ENCODE measurements around the gene NDUFA3.
A peak's percentile ranks its signal among the peaks of the same experiment; 100 is the strongest.
"Not testable (repeated sequence)": the region's sequence is repeated elsewhere in the genome, so short reads cannot be mapped to it uniquely, and the experiment has no call there.

Gene NDUFA3

DNA sequence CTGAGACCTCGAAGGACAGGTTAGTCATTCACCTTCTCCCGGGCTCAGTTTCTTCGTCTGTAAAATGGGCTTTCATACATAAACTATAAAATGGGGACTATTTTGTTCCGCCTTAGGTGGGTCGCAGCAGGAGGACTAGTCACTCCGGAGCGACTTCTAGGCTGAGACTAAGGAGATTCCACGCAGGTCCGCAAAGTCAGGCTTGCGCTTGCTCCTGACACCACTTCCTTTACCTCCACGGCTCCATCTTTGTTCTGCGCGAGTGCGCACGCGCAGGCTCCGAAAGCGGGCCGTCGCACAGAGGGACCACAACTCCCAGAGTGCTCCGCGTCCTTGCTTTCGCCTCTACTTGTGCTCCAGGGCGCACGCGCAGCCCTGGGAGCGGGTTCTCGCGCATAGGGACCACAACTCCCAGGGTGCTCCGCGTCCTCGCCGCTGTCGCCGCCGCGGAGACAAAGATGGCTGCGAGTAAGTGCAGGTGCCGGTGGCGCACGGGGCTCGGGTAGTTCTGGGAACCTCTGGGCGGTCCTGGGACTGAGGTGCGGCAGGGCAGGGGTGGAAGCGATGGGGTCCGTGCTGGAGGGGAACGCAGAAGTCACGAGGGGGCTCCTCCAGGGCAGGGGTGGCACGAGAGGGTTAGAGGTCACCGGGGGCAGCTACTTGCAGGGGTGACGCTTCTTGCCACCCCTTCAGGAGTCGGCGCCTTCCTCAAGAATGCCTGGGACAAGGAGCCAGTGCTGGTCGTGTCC lies at the start of gene NDUFA3:
Gene NDUFA3 (plus strand): TSS at position 435 of the 749 bp plus-strand sequence. CDS start 24 bp downstream, at position 459.
- DNase-seq, result peak; percentile 98

DNA sequence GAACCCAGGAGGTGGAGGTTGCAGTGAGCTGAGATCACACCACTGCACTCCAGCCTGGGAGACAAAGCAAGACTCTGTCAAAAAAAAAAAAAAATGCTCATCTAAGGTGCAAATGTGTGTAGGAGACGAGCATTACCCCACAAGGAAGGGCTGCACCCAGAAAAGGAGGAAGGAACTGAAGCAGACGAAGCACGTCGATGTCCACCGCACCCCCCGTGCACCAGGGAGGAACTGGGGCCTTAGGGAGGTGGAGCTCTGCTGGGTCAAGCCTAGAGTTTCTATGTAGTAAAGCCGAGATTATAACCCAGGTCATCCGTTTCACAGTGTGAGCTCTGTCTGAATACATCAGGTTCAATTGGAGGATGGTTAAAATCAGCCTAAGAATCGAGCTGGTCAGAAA lies 40.0 kb upstream of the NDUFA3 start:
- no peak for DNase-seq

DNA sequence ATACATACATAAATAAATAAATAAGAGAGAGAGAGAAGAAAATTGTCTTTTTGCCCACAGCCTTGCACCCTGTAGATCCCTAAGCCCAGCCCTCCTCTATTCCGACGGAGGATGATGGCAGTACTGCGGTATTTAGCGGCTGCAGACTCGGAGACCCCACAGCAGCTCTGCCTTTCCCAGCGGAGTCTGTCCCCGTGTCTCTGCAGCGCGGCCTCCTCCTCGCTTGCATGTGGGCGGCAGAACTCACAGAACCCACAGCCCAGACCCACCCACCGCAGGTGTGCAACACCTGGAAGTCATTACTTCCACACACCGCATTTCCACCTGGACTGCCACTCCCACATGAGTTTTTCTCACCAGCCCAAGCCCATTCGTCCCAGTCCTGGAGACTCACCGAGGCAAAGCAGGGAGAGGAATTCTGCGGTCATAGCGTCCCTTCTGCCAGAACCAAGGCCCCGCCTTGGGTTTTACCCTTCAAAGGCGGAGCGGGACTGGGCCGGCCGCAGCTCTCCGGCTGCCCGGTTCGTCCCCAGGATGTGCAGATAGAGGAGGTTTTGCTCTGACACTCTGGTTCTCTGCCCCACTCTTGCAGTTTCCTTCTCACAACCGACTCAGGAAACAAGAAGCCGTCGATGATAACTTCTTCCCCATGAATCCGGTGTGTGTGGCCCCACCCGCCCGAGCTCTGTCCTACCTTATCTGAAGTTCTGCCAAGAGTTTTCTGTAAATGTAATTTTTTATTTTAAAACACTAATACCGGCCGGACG lies 39.1 kb upstream of the NDUFA3 start, which contains the start of gene VSTM1:
Gene VSTM1 (minus strand): TSS at position 548 of the 767 bp plus-strand sequence. CDS start 120 bp downstream, at position 428.
- no peak for DNase-seq

DNA sequence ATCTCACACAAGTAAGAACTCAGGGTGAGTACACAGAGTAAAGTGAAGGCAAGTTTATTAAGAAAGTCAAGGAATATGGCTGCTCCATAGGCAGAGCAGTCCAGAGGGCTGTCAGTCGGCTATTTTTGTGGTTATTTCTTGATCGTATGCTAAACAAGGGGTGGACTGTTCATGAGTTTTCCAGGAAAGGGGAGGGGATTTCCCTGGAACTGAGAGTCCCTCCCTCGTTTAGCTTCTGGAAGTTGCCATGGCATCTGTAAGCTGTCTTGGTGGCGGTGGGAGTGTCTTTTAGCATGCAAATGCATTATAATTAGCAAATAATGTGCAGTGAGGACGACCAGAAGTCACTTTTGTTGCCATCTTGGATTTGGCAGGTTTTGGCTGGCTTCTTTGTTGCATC lies 33.2 kb upstream of the NDUFA3 start:
- no peak for DNase-seq

DNA sequence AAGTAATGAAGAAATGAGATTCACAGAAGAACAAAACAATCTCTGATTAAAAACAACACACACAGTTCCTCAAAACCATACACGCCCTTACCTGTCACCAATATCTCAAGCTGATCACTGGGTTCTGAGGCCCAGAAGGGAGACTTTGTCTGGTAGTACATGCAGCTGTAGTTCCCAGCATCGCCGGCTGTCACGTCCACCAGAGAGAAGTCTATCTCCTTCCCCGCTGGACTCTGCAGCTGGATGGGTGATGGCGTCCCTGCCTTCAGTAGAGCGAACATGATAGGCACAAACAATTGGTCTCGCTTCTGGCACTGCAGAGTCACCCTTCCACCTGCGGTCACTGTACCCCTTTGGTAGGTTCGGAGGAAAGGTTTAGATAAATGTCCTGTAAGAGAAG lies 28.8 kb upstream of the NDUFA3 start:
- DNase-seq, result no peak

DNA sequence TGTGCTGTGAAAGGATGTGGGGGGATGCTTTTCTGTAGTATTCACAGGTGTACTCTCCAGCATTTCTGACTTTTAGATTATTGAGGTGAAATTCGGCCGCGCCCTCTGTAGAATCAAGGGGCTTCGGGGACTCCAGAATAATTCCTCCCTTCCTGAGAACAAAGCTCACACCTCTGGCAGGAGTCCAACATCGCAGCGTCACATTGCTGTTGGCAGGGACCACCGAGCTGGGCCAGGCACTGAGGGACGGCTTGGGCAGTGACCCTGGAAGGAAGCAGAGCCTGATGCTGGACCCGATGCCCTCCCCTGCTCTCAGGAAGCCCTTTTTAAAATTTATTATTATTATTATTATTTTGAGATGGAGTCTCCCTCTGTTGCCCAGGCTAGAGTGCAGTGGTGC lies 27.8 kb upstream of the NDUFA3 start:
- DNase-seq, result no peak

DNA sequence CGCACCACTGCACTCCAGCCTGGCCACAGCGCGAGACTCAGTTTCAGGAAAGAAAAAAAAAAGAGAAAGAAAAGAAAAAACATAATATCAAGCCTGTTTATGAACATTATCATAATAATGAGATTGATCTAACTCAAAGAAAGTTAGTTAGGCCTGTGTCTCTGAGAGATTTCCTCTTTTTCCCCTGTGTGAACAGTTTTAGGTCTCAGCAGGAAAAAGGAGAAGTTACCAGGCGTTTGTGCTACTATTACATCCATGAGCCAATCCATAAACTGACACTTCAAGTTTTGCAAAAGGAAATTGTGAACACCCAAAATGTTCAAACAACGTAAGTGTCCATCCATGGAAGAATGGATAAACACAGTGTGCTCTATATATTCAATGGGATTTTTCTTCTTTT lies 25.3 kb upstream of the NDUFA3 start:
- no peak for DNase-seq

DNA sequence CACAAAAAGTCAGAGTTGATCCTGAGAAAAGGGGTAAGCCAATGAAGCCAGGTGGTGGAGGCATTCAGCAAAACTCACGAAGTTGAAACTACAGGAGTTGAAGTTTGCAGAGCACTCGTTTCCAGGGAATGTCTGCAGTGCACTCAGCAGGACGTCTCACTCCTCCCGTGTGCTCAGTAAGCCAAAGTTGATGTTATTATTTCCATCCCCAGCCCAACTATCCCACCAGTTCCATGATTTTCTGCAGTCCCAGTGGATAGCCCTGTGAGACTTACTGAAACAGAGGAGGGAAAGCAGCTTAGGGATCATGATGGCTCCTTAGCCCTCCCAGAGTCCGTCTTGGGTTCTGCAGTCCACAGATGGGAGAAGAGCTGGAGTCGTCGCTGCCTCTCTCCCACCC lies 21.6 kb upstream of the NDUFA3 start, which contains the start of gene TARM1:
Gene TARM1 (minus strand): TSS at position 334 of the 400 bp plus-strand sequence. CDS start 25 bp downstream, at position 309.
- no peak for DNase-seq

DNA sequence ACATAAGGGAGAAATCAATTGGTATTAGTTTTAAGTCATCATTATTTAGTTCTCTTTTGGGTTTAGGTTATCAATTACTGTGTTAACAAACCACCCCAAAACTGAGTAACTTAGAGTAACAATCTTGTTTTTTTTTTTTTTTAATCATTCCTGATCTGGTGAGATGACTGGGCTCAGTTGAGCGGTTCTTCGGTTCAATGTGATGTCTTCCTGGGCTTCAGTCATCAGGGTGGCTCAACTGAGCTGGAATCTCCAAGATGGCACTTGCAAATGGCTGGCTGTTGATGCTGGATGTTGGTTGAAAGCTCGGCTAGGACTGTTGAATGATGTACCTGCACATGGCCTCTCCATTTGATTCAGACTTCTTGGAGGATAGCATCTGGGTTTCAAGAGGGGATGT lies 18.2 kb upstream of the NDUFA3 start:
- no peak for DNase-seq

DNA sequence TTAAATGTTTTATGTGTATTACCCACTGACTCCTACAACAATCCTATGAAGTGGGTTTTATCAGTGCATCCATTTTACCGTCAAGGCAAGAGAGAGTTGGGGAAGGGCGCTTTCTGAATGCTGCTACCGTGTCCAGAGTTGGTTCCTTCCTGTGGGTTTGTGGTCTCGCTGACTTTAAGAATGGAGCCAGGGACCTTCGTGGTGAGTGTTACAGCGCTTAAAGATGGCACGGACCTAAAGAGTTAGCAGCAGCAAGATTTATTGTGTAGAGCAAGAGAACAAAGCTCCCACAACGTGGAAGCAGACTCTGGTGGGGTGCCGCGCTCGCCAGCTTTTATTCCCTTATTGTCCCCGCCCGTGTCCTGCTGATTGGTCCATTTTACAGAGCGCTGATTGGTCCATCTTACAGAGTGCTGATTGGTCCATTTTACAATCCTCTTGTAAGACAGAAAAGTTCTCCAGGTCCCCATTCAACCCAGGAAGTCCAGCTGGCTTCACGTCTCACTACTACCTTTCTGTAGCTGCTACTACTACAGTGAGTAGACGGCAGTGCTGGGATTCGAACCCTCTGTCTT lies 8.1 kb upstream of the NDUFA3 start:
- DNase-seq, result no peak

DNA sequence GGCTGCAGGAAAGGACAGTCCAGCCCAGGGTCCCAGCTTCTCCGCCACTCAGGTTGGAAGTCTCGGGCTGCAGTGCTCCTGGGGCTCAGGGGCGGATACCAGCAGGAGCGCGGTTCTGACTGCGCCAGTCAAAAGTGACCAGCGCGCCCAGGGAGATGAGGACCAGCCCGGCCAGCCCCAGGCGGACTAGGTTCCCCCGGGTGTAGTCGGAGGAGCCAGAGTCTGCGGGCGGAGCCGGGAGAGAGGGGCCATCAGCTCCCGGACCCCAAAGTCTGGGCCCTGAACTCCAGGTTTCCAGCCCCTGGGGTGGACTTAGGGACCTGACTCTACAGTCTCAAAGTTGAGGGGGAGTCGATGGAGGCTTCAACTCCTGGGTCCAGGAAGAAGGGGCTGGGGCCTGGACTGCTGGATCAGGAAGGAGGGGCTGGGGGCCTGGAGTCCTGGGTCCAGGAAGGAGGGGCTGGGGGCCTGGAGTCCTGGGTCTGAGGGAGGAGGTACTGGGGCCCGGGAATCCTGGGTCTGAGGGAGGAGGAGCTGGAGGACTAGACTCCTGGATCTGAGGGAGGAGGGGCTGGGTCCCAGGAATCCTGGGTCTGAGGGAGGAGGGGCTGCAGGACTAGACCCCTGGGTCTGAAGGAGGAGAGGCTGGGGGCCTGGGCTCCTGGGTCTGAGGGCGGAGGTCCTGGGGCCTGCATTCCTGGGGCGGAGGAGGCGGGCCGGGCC lies 7.4 kb upstream of the NDUFA3 start:
- DNase-seq, result no peak

DNA sequence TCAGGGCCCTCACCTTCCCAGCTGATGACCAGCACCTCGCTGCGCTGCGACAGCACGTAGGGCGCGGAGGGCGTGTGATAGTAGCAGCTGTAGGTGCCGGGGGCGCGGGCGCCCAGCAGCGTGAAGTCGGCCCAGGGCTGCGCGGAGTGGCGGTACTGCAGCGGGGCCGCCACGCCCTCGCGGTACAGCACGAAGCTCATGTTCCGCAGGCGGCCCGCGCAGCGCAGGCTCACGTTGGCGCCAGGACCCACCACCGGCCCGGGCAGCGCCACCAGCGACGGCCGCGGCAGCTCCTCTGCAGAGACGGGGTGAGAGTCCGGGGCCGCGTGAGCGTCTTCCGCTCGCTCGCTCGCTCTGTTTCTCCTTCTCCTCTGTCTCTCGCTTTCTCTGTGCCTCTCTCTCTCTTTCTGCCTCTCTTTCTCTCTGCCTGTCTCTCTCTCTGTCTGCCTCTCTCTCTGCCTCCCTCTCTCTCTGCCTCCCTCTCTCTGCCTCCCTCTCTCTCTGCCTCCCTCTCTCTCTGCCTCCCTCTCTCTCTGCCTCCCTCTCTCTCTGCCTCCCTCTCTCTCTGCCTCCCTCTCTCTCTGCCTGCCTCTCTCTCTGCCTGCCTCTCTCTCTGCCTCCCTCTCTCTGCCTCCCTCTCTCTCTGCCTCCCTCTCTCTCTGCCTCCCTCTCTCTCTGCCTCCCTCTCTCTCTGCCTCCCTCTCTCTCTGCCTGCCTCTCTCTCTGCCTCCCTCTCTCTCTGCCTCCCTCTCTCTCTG lies 6.6 kb upstream of the NDUFA3 start:
- DNase-seq, result peak; percentile 48

DNA sequence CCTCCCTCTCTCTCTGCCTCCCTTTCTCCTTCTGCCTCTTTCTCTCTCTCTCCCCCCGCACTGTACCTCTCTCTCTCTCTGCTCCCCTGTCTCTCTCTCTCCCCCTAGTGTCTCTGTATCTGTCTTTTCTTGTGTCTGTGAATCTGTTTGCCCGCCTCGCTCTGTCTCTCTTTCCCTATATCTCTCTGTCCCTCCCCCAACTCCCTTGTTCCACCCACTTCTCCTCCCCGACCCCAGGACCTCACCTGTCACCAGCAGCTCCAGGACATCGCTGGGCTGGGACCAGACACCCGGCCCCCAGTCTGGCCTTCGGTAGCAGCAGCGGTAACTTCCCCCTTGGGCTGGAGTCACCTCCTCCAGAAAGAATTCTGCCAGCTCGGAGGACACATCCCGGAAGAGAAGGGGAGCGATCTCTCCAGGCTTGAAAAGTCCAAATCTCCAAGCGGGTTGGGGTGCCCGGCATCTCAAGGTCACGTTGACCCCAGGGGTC lies 6.0 kb upstream of the NDUFA3 start:
- no peak for DNase-seq

DNA sequence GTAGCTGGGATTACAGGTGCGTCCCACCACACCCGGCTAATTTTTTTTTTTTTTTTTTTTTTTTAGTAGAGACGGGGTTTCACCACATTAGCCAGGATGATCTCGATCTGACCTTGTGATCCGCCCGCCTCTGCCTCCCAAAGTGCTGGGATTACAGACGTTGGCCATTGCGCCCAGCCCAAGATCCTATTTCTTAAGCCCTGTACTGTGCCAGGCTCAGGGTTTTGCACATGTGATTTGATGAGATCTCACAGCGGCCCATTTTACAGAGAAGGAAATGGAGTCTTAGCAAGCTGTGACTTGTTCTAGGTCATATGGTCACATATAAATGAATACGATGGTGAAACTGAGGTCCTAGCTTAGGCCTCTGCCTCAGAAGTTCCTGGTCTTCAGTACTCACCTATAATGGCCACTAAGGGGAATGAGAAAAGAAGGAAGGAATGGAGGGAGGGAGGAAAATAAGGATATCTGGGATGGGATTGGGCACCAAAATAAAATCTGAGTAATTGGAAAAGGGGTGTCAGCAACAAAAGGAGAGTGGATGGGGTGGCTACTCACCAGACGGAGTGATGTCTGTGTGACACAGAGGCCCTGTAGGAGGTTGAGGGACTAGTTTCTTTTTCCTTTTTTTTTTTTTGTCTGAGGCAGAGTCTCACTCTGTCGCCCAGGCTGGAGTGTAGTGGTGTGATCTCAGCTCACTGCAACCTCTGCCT lies 3.3 kb upstream of the NDUFA3 start:
- no peak for DNase-seq

DNA sequence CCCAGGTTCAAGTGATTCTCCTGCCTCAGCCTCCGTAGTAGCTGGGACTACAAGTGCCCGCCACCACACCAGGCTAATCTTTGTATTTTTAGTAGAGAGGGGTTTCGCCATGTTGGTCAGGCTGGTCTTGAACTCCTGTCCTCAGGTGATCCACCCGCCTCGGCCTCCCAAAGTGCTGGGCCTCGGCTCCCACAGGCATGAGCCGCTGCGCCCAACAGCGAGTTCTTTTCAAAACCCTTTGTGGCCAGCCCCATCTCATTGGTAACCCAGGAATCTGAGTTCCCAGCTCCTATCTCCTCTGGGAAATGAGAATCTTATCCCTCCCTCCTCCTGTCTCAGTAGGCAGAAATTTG lies 2.8 kb upstream of the NDUFA3 start:
- not testable (repeated sequence) for DNase-seq

DNA sequence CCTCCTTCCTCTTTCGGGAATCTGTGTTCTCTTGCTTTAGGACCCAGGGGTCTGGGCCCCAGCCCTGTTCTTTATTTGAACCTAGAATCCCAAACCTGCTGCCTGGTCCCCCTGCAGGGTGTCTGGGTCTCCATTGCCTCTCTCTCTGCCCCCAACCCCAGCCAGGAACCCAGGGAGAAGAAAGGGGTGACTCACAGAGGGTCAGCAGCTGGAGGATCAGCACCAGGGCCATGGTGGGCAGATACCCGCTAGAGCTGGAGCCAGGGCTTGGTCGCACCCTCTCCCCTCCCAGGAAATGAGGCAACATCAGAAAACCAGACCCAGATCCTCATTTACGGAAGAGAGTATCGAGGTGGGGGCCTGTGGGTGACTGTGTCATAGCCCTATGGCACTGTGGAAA lies 2.1 kb upstream of the NDUFA3 start, which contains the start of gene OSCAR:
Gene OSCAR (minus strand): TSS at position 243 of the 400 bp plus-strand sequence. CDS start 11 bp downstream, at position 232.
- DNase-seq, result no peak

DNA sequence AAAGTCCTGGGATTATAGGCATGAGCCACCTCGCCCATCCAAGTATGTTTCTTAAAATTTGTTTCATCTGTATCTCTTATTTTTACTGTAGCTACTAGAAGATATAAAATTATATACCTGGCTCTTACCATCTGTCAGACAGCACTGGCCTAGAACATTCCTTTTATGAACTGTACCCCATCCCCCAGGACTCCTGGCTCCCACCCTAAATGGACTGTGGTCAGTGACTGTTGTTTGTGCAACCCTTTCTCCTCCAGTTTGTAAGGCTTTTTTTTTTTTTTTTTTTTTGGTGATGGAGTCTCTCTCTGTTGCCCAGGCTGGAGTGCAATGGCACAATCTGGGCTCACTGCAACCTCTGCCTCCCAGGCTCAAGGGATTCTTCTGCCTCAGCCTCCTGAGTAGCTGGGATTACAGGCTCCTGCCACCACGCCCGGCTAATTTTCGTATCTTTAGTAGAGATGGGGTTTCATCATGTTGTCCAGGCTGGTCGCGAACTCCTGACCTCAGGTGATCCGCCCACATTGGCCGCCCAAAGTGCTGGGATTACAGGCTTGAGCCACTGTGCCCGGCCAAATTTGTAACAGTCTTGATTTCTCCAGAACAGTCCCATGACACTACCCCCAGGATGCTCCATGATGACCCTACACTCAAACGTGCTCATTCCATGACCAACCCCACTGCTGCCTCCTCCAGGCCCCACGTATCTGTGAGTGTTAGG lies 2.5 kb downstream of the NDUFA3 start:
- no peak for DNase-seq

DNA sequence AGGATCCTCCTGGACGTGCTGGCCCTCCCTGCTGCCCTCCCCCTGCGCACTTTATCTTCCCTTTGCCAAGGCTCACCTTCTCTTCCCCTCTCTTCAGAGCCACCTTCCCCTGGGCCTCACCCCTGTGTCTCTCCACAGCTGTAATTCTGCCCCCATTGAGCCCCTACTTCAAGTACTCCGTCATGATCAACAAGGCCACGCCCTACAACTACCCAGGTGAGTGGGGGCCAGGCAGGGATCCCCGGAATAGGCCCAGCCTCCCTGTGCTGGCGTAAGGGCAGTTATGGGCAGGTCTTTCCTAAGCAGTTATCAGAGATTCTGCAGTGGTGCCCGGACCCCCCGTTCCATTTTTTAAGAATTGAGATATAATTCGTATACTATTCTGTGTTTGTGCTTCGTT lies 3.1 kb downstream of the NDUFA3 start:
- no peak for DNase-seq

DNA sequence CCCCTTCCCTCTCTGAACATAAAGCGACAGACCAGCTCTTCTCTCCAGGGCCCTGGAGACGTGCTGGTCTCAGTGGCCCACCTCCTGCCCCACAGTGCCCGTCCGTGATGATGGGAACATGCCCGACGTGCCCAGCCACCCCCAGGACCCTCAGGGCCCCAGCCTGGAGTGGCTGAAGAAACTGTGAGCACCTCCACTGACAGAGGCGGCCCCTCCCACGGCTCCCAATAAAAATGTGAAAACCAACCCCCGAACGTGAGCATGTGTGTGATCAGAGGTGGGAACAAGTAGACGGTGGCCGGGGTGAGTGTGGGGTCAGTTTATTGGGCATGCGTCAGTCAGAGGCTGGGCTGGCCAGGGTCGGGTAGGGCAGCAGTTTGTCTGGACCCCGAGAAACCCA lies 4.1 kb downstream of the NDUFA3 start:
- DNase-seq, result no peak

DNA sequence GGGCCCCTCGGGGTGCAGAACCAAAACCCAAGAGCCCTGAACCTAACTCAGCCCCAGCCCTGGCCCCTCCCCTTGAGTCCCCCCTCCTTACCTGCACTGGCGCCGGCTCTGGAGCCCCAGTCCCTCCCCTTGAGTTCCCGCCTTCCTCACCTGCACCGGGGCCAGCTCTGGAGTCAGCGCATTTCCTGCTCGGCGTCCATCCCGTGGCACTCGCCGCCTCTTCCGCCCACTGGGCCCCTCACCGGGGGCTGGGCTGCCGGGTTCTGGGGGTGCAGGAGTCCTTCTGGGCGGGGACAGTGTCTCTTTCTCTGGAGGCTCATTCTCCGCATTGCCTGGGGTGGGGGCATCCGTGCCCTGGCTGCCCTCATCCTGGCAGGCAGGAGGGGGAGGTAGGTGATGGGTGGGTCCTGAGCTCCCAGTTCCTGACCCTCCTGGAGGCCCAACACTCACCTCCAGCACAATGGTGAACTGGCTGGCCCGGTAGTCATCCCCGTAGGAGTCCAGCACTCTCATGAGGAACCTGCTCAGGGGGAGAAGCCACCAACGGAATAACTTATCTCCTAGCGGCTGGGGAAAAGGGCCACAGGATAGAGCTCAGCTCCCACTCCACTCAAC lies 5.3 kb downstream of the NDUFA3 start:
- no peak for DNase-seq
